Activated CD4-positive, alpha-beta T cell treated with anti-CD3 and anti-CD28 coated beads, Interleukin-2, amount 50 U/mL, for 4 hours (primary cell): ENCODE results near the gene FAP.

ENCODE experiments used
- DNase-seq, 2 experiments: peaks; one replicate each; pipeline ENCODE4 v3.0.0-alpha.2; 2020

The FAP gene

GRCh38 chr2:162184359-162184758 lies 58.9 kb downstream of the FAP start:
- DNase-seq, result no peak

- no peak for DNase-seq
Observed at GRCh38 chr2:162182395-162182794, 60.9 kb downstream of the FAP start.

DNA sequence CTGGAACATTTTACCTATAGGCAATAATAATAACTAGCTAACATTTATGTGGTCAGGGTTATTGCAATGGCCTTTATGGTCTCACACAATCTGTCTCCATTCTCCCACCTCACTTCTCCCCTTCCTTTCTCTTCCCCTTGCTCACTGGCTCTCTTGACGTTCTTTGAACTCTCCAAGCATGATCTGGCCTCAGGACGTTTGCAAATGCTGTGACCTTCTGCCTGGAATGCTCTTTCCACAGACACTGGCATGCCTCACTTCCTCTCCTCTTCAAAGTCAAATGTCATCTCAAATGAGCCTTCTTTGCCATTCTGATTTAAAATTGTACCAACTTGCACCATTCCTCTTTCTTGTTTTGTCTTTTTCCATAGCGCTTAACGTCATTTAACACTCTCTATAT lies 65.9 kb downstream of the FAP start:
- no peak for DNase-seq

GRCh38 chr2:162175714-162176113 lies 67.5 kb downstream of the FAP start:
- no peak for DNase-seq

DNA sequence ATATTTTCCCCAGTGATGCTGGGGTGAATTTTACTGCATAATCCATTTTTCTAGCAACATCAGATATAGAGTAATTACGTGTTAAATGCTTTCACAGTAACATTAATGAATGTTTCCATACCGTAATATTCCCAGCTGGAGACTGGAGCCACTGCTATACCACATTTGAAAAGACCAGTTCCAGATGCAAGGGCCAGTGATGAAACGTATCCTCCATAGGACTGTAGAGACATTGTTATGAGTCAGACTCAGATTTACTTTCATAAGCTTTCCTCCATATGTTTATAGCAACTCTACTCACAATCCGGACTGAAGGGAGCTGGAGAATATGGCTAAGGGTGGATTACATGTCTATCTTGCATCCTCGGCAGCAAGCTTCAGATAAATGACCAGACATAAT lies 68.5 kb downstream of the FAP start:
- DNase-seq, result no peak

DNA sequence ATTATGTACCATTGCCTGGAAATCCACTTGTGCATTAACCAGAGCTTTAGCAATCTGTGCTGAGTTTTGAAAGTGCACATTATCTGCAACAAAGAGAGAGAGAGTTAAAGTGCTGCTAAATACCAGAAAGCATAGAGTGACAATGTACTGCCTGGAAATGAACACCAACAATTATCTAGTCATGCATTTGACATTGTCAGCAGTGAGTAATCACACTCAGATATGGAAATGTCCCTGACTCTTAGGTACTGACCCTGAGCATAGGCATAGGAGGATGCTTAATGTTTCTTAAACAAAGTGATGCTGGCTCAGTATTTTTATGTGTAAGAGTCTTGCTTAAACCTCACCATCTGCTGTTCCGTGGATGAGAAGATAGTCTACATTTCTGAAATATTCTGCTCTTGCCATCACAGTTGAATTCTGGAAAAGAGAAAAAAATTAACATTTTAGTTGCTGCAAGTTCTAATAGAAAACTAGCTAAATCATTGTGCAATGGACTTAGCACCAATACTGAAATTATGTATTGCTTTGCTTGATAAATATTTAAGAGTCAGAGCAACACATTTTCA lies 70.4 kb downstream of the FAP start:
- no peak for DNase-seq

DNA sequence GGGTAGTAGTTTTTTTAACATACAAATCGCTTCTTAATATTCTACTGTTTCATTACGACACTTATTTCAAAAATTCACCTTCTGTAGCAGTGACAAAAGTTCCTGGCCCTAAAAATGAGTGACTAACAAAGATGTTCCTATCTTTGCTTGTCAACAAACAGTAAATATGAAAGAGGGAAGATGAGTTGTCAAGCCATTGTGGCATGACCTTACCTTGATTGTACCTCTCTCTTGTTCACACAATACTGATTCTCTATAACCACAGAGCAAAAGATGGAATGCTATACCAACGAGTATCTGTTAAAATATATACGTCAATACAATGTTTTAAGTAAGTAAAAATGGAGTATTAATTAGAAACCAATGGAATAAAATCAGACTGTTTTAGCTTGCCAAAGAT lies 76.5 kb downstream of the FAP start:
- DNase-seq, result no peak

GRCh38 chr2:162166174-162166573 lies 77.1 kb downstream of the FAP start:
- DNase-seq, result no peak

- DNase-seq, result no peak
Observed at GRCh38 chr2:162164802-162165201, 78.4 kb downstream of the FAP start.

DNA sequence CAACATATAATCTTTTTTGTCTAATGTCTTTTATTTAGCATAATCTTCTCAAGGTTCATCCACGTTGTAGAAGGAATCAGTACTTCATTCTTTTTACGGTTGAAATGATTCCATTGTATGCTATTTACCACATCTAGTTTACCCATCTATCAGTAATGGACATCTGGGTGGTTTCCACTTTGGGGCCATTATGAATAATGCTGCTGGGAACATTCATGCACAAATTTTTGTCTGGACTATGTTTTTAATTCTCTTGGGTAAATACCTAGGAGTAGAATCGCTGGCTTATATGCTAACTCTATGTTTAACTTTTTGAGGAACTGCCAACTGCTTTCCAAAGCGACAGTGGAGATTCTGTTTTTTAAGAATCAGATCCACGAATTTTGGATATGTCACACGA lies 83.8 kb downstream of the FAP start:
- no peak for DNase-seq

- DNase-seq, result no peak
Observed at GRCh38 chr2:162156149-162156548, 87.1 kb downstream of the FAP start.

DNA sequence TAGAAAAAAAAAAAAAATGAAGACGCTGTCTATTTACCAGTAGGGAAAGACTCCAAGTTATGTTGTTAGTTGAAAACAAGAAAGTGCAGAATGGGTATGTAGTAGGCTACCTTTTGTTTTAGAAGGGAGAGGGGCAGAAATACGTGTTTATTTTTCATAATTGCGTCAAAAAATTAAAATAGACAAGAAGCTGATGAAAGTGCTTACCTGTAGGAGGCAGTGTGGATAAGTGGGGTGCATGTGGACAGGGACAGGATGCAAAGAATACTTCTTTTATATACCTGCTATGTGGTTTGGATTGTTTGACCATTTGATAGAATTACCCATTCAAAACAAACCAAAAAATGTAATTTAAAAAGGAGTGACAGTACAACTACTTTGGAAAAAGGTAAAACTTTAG lies 88.2 kb downstream of the FAP start:
- DNase-seq, result no peak

DNA sequence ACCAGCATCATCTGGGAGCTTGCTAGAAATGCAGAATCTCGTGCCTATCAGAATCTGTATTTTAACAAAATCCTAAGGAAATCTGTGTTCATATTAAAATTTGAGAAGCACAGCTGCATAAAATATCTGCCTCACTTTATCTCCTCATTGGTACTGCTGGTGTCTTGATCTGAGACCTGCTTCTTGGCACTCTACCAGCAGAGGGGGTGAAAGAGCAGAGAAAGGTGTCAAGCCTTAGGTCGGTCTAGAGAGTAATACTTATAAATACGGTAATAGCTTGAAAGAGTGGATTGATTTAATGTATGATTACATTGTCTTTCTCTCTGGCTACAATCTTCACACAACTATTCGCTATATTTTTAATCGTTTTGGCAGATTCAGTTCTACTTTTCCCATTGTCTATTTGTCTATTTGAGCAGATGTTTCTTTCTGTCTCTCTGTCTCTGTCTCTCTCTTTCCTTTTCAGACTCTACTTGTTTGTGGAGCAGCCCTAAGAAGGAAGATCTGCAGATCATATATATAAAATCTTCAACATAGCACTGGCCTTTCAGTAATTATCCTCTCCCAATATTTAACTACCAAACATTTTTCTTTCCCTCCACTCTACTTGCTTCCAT lies 89.5 kb downstream of the FAP start:
- DNase-seq, result peak; percentile 48 to 51

DNA sequence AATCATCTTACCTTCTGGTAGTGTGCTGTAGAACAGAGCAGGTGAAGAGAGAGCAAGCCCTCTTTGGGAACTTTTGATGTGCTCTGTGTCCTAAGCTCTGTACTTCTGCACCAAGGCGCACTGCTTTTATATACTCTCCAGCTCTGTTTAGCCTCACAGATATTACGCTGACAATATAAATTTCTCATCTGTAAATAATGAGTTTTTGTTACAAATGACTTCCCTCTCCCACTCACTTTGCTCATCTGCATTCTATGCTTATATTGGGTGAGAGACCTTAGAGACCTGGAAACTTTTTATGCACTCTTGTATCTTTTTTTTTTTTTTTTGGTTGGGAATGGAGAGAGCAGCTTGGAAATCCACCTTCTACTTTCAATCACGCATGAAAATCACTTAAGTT lies 91.1 kb downstream of the FAP start, which contains the start of gene GCG:
Gene GCG, minus strand, starts transcription at position 101 of the 400 bp plus-strand sequence. CDS start 3,069 bp downstream, outside the sequence.
- no peak for DNase-seq

DNA sequence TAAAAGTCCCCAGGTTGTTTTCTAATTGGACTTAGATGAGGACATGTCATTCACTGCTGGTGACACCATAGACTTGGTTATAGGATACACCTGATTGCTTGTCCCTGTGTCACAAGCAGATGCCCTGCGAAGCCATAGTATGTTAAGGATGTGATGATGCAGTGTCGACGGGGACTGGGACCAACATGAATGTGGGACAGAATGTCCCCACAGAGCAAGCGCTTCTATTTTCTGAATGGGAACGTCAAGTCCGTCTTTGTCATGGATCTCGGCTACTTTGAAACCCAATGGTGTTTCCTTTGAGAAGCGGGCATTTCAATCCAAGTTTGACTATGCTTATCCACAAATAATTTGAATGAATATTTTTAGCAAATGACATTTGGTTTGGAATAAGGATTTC lies 93.3 kb downstream of the FAP start:
- DNase-seq, result no peak

DNA sequence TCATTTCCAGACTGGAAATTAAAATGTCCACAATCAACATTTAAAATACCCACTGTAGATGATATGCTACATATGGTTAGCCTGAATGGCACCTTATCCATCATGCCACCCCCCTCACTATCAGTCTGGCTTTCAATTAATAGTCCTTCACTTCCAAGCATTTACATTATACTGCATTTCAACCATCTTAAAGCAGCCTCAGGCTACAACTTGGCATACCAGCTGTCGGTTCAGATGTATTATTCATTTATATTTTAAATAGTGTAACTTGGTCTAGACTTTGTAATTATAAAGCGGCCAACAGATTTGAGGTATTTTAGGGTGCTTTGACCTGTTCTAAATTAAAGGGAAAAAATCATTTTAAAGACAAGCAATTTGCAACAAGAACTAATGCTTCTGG lies 93.8 kb downstream of the FAP start:
- DNase-seq, result no peak

DNA sequence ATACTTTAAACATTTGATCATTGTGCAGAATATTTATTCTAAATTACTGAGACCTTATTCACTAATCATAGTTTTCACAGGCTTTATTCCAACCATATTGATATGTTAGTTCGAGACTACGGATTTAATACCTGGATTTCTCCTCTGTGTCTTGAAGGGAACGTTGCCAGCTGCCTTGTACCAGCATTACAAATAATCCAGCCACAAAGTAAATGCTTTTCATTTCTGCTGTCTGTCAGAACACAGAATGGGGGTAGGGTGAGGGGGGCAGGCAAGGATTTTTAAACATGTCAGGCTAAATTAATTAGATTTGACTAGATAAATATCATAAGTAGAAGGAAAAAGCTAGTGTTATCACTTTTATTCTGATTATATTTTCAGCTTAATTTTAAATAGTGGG lies 94.3 kb downstream of the FAP start:
- DNase-seq, result no peak

- no peak for DNase-seq
Observed at GRCh38 chr2:162143969-162144368, 99.3 kb downstream of the FAP start.

GRCh38 chr2:162138310-162138709 lies 104.9 kb downstream of the FAP start:
- DNase-seq, result no peak

DNA sequence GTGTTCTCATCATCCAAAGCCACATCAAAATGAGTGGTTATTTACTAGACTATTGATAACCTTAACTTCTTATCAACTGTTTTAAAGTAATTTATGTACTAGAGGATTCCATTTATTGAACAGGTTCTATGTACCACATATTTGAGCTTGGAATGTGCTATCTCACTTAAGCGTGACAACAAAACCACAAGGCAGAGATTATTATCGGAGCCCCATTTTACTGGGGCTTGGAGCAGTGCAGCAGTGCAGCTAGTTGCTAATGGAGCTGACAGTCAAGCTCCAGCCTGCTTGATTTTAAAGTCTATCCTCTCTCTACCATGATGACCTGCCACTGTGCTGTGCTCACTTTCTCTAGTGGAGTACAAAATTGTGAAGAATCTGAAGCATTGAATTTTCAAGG lies 115.8 kb downstream of the FAP start:
- no peak for DNase-seq

DNA sequence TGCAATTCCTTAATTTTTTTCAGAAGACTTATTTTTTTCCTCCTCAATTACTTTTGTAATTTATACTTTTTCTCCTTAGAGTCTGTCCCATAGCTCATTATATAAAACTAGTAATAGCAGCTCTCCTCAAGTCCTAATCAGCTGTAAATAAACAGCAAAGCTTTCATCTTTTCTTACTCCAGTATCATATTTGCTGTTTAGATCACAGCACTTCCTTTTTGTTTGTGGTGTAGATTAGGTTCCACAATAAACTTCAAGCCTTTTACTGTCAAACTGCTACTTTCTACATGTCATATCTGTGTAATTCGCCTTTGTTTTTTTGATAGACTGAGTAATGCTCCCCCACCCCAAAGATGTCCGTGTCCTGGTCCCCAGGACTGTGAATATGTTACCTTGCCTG lies 116.7 kb downstream of the FAP start:
- DNase-seq, result no peak

DNA sequence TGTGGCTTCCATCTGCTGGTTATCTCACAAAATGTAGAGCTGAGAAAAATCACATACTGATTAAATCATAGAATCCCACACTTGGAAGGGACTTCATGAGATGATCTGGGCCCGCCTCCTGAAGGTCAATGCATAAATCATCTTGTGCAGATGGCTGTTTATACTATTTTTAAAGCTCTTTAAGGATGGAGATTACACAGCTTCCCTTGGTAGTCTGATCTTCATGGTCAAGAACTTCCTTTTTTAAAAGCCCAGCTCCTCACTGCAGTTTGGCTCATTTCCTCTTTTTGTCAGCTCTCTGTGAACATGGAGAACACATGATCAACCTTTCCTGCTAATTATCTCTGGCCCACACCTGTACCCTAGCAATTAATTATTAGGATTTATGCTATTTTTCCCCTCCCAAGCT lies 117.1 kb downstream of the FAP start:
- no peak for DNase-seq

DNA sequence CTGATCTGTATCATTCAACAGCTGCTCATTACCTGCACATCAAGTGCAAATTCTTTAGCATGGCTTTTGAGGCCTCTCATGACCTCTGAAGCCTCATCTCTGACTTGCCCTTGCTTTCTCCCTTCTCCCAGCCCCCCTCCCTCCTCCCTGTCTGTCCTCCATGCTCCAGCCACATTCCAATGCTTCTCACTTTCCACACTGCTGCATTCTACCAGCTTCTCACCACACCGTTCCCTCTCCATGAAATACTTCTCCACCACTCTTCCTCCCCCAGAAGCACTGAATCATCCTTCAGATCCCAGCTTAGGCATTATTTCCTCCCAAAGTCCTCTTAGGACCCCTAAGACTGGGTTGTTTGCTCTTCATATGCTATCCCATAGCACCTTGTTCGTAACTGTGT lies 118.1 kb downstream of the FAP start:
- DNase-seq, result no peak

GRCh38 chr2:162123806-162124758 lies 119.2 kb downstream of the FAP start:
- DNase-seq, result no peak
